IMR-90 (cell line): ENCODE results near the gene TMEM247. TPM values are rescaled to one million over a fixed set of nuclear protein-coding genes. Genes with fewer than 3 reads are reported as not detected.
A peak's percentile ranks its signal among the peaks of the same experiment; 100 is the strongest.

ENCODE experiments used
- ATAC-seq: fragments of 200-7000 bp; cut with Tn5 transposase; 2 replicates; pipeline ENCODE4 v1.9.1; 2020; ENCODE audit warnings: low read depth, mild to moderate bottlenecking, moderate library complexity
- BruUV-seq: library from RNA; stranded (reverse); fragments of 400-500 nt; replicated peaks from 2 replicates; lab custom pipeline; 2021; lab: Mats Ljungman, UMichigan
- CTCF ChIA-PET: fragments of 300-600 bp; formaldehyde crosslinking; extraction: SDS; loops from one replicate; lab custom pipeline; 2021; ENCODE audit warnings: antibody characterized with exemption; lab: Yijun Ruan, JAX
- POLR2A ChIA-PET: fragments of 300-600 bp; sonication (Branson Sonifier 250); formaldehyde crosslinking; loops from one replicate; lab custom pipeline; 2022; ENCODE audit warnings: antibody characterized with exemption; ENCODE audit not compliant: unreplicated experiment; lab: Charles Lee
- DNase-seq: peaks from one replicate; pipeline ENCODE4 v3.0.0; 2013
- H2AFZ ChIP-seq: replicated peaks from 2 replicates; pipeline ENCODE3; 2013; ENCODE audit warnings: low read length, mild to moderate bottlenecking; ENCODE audit not compliant: poor library complexity
- H2AK5ac ChIP-seq: 2 replicates; pipeline ENCODE4 v1.6.1; 2013; ENCODE audit warnings: low read depth, low read length, inconsistent platforms
- H2AK9ac ChIP-seq: replicated peaks from 2 replicates; pipeline ENCODE3; 2013; ENCODE audit warnings: mild to moderate bottlenecking, low read depth, low read length, moderate library complexity; ENCODE audit not compliant: poor library complexity
- H2BK120ac ChIP-seq: 2 replicates; pipeline ENCODE4 v1.6.1; 2013; ENCODE audit warnings: low read depth, low read length, inconsistent platforms
- H2BK15ac ChIP-seq: 3 replicates; pipeline ENCODE4 v1.6.1; 2013; ENCODE audit warnings: low read depth, low read length, inconsistent platforms
- H2BK20ac ChIP-seq: 2 replicates; pipeline ENCODE4 v1.6.1; 2013; ENCODE audit warnings: low read depth, mild to moderate bottlenecking, inconsistent platforms, low read length, moderate library complexity
- H2BK5ac ChIP-seq: 2 replicates; pipeline ENCODE4 v1.6.1; 2013; ENCODE audit warnings: mild to moderate bottlenecking, low read depth, low read length, inconsistent platforms; ENCODE audit not compliant: poor library complexity, severe bottlenecking
- H3K14ac ChIP-seq: replicated peaks from 2 replicates; pipeline ENCODE4 v1.6.1; 2013; ENCODE audit warnings: low read depth, low read length, inconsistent platforms
- H3K18ac ChIP-seq: 2 replicates; pipeline ENCODE4 v1.6.1; 2013; ENCODE audit warnings: low read depth, low read length, control low read depth
- H3K23ac ChIP-seq: 2 replicates; pipeline ENCODE4 v1.6.1; 2013; ENCODE audit warnings: low read depth, low read length, inconsistent platforms
- H3K27ac ChIP-seq: 2 replicates; pipeline ENCODE4 v1.5.1; 2013; ENCODE audit warnings: mild to moderate bottlenecking, control low read depth, low read length; ENCODE audit not compliant: insufficient read depth
- H3K27me3 ChIP-seq: 2 replicates; pipeline ENCODE4 v1.6.1; 2013; ENCODE audit warnings: low read length; ENCODE audit not compliant: control insufficient read depth, insufficient read depth
- H3K36me3 ChIP-seq: 2 replicates; pipeline ENCODE4 v1.6.1; 2013; ENCODE audit warnings: low read length, mixed read lengths; ENCODE audit not compliant: control insufficient read depth, insufficient read depth
- H3K4ac ChIP-seq: 2 replicates; pipeline ENCODE4 v1.6.1; 2013; ENCODE audit warnings: low read depth, low read length, inconsistent platforms
- H3K4me1 ChIP-seq: 2 replicates; pipeline ENCODE4 v1.6.1; 2013; ENCODE audit warnings: low read length, mixed read lengths; ENCODE audit not compliant: control insufficient read depth, insufficient read depth
- H3K4me2 ChIP-seq: 2 replicates; pipeline ENCODE4 v1.6.1; 2013; ENCODE audit warnings: low read depth, mild to moderate bottlenecking, control low read depth, low read length, moderate library complexity
- H3K4me3 ChIP-seq: 2 replicates; pipeline ENCODE4 v1.5.1; 2013; ENCODE audit warnings: low read depth, mild to moderate bottlenecking, control low read depth, low read length, moderate library complexity; ENCODE audit not compliant: insufficient read depth
- H3K56ac ChIP-seq: 2 replicates; pipeline ENCODE4 v1.6.1; 2013; ENCODE audit warnings: low read length, inconsistent platforms; ENCODE audit not compliant: insufficient read depth; ENCODE audit errors: extremely low read depth
- H3K79me1 ChIP-seq, 2 experiments: 2 replicates each; pipeline ENCODE4 v1.6.1; 2013; ENCODE audit warnings: low read length in 2 of 2, inconsistent platforms in 1 of 2, low read depth in 1 of 2
- H3K9ac ChIP-seq: 2 replicates; pipeline ENCODE4 v1.6.1; 2013; ENCODE audit warnings: low read depth, low read length, control low read depth
- H3K9me1 ChIP-seq: 2 replicates; pipeline ENCODE4 v1.6.1; 2013; ENCODE audit warnings: low read length, inconsistent platforms; ENCODE audit not compliant: insufficient read depth
- H3K9me3 ChIP-seq: 2 replicates; pipeline ENCODE4 v1.6.1; 2013; ENCODE audit warnings: low read length; ENCODE audit not compliant: control insufficient read depth, insufficient read depth
- H4K20me1 ChIP-seq: 2 replicates; pipeline ENCODE4 v1.6.1; 2013; ENCODE audit warnings: low read length, inconsistent platforms; ENCODE audit not compliant: insufficient read depth
- H4K5ac ChIP-seq: 2 replicates; pipeline ENCODE4 v1.6.1; 2013; ENCODE audit warnings: mild to moderate bottlenecking, low read depth, low read length, control low read depth
- H4K8ac ChIP-seq, 2 experiments: 2 replicates each; pipeline ENCODE4 v1.6.1; 2013; ENCODE audit warnings: low read depth in 2 of 2, low read length in 2 of 2, control low read depth in 1 of 2, inconsistent platforms in 1 of 2
- H4K91ac ChIP-seq: 2 replicates; pipeline ENCODE4 v1.6.1; 2013; ENCODE audit warnings: low read depth, low read length, inconsistent platforms; ENCODE audit not compliant: insufficient read depth
- CEBPB ChIP-seq: IDR thresholded peaks from 2 replicates; pipeline ENCODE4 v1.6.1; 2012; ENCODE audit warnings: low read depth, low read length, improper control_type of control experiment
- CHD1 ChIP-seq: IDR thresholded peaks from 2 replicates; pipeline ENCODE4 v1.6.1; 2012; ENCODE audit warnings: low read depth, low read length, improper control_type of control experiment
- MXI1 ChIP-seq: IDR thresholded peaks from 2 replicates; pipeline ENCODE4 v1.6.1; 2012; ENCODE audit warnings: low read depth, mild to moderate bottlenecking, low read length, moderate library complexity, borderline replicate concordance
- NFE2L2 ChIP-seq: fragments of 150-350 bp; IDR thresholded peaks from 2 replicates; pipeline ENCODE4 v1.6.1; 2016; ENCODE audit warnings: low read depth, mild to moderate bottlenecking, low read length
- RFX5 ChIP-seq: IDR thresholded peaks from 2 replicates; pipeline ENCODE4 v1.8.0; 2012; ENCODE audit warnings: low read depth, mild to moderate bottlenecking, low read length, moderate library complexity
- SMC3 ChIP-seq: fragments of 150-350 bp; IDR thresholded peaks from 2 replicates; pipeline ENCODE4 v1.6.1; 2016; ENCODE audit warnings: low read depth, mild to moderate bottlenecking, antibody characterized with exemption, low read length, moderate library complexity
- WGBS, 2 experiments: methylation state at CpG; one replicate each; pipeline versions ENCODE4 v1.1.5 to v1.1.7; 2013; ENCODE audit warnings: missing lambda C conversion rate in 2 of 2; ENCODE audit not compliant: insufficient read length in 1 of 2; ENCODE audit errors: extremely low coverage in 2 of 2; 5-methylcytosine and 5-hydroxymethylcytosine counted together
- dilution Hi-C: fragments of 300-500 bp; cut with HindIII; formaldehyde crosslinking; loops from one replicate; pipeline ENCODE4 v1.14.3; 2018; ENCODE audit warnings: low sequenced_read_pairs; ENCODE audit not compliant: unreplicated experiment
- in situ Hi-C: fragments of 300-500 bp; cut with MboI; formaldehyde crosslinking; loops from 3 replicates; pipeline ENCODE4 v1.14.3; 2019; ENCODE audit warnings: low sequenced_read_pairs, inconsistent platforms, mixed read lengths
- intact Hi-C: fragments of 100-400 bp; cut with micrococcal nuclease; formaldehyde crosslinking; loops from 2 replicates; pipeline ENCODE4 v1.10.0; 2022
- polyA plus RNA-seq, 3 experiments: library from polyadenylated mRNA; depleted of rRNA; stranded (reverse); fragments of >200 nt; gene quantifications; 2 replicates each; pipeline ENCODE4 v1.2.3, GENCODE V29; 2012; ENCODE audit warnings: low replicate concordance in 1 of 3
- total RNA-seq: library from RNA; depleted of rRNA; stranded (reverse); fragments of >200 nt; gene quantifications from 2 replicates; pipeline ENCODE4 v1.2.3, GENCODE V29; 2012

TMEM247 gene
- total and polyA plus RNA-seq, 2 of the 4 experiments (the other 2 are of a cell fraction), result not detected

- Histone ChIP-seq H3K36me3 (no peaks in the 10 kb centered on the region), H2AK5ac (peak overlapping the region; percentile 97; the same call in 1 of the 2 replicates), H2AFZ (no peak overlapping the region), H3K14ac (peak overlapping the region; percentile 96), H2BK15ac (peak overlapping the region; percentile 99; the same call in 2 of the 3 replicates), H2AK9ac (peak overlapping the region; percentile 4), H3K27me3 (no peaks in the 10 kb centered on the region), H4K91ac (peak overlapping the region; percentile 94), H3K4ac (peak overlapping the region; percentile 95), H3K4me3 (no peak overlapping the region), H2BK5ac (peak overlapping the region; percentile 94), H4K8ac (peak overlapping the region; percentile 73 to 92), H2BK120ac (peak overlapping the region; percentile 99), H3K4me2 (no peak overlapping the region), H4K5ac (peak overlapping the region; percentile 100), H4K20me1 (no peaks in the 10 kb centered on the region), H3K23ac (peak overlapping the region; percentile 96), H3K79me1 (no peaks in the 10 kb centered on the region; a peak in 1 of 4 replicates), H3K56ac (peak overlapping the region; percentile 42; the same call in 1 of the 2 replicates), H3K4me1 (peaks cover 22% of the 10 kb centered on the region), H3K27ac (peak overlapping the region; percentile 100; the same call in 1 of the 2 replicates), H3K9me3 (no peaks in the 10 kb centered on the region), H2BK20ac (peak overlapping the region; percentile 97), H3K9me1 (peaks cover 8% of the 10 kb centered on the region; the same call in 1 of the 2 replicates), H3K9ac (no peak overlapping the region), H3K18ac (peak overlapping the region; percentile 99)
- ATAC-seq, result no peak
- 60% methylated on average over 1 of the region's 4 CpGs; no CpG with 5 or more reads in 1 of the 2 experiments for WGBS, 2 experiments
- TF ChIP-seq NFE2L2 (no peak), MXI1 (no peak), CEBPB (no peak), RFX5 (no peak), SMC3 (no peak), CHD1 (no peak)
- in situ Hi-C loops (no loop called here), dilution Hi-C loops (no loop called here), intact Hi-C loops (loop anchor here (5.0 kb wide), 1 partner anchor 34 kb away; no protein-coding TSS in a partner anchor)
- ChIA-PET POLR2A (no interaction called here), CTCF (no interaction called here)
- peak; percentile 68 for DNase-seq
- no TSS peak for BruUV-seq
These were observed 43.5 kb upstream of the TMEM247 start for GRCh38 chr2:46435796-46436360.
